GM12873 (cell line): Measurements from ENCODE around the gene C4orf33.

ENCODE experiments used
- TF ChIP-seq, protein P1 (sequence below): IDR thresholded peaks from 2 replicates; pipeline ENCODE4 v1.5.1; 2012; ENCODE audit warnings: low read depth, mild to moderate bottlenecking, moderate library complexity, low read length, control low read depth; ENCODE audit not compliant: insufficient read depth; ENCODE audit errors: missing control alignments

The C4orf33 gene

DNA sequence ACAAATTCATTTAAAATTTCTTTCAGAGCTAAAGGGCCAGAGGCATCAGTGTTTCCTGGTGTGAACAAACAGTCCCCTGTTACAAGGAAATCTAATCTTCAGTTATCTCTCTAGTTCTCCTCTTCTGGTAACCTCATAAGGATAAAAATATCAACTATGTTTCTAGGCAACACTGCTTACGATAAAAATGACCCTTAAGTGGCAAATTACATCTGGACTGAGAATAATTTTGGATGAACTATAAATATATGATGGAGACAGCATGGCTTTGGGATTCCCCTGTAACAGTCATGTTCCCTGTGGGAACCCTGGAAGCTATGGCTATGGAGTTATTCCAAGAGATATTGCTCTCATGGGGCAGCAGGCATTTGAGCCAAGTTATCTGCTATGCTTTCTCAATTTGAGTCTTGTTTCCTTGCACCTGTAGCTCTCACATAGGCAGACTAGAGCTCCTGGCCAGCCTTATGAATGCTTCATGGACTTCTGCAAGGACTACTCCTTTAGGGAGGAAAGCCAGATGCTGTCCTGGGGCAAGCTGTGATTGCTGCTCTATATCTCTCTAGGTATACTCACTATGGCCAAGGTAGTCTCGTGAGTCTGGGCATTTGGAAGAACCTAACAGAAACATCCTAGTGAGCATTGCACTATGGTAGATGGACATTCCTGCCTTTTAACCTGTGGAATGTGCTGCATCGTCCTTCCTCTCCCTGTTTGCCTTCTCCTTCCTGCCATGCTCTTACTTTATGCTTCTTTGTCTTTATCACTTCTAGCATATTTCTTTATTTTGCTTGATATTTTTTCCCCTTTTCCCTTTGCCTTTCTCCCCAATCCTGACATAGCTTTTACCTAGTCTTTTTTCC lies 14.2 kb downstream of the C4orf33 start:
- TF ChIP-seq, protein P1, sequence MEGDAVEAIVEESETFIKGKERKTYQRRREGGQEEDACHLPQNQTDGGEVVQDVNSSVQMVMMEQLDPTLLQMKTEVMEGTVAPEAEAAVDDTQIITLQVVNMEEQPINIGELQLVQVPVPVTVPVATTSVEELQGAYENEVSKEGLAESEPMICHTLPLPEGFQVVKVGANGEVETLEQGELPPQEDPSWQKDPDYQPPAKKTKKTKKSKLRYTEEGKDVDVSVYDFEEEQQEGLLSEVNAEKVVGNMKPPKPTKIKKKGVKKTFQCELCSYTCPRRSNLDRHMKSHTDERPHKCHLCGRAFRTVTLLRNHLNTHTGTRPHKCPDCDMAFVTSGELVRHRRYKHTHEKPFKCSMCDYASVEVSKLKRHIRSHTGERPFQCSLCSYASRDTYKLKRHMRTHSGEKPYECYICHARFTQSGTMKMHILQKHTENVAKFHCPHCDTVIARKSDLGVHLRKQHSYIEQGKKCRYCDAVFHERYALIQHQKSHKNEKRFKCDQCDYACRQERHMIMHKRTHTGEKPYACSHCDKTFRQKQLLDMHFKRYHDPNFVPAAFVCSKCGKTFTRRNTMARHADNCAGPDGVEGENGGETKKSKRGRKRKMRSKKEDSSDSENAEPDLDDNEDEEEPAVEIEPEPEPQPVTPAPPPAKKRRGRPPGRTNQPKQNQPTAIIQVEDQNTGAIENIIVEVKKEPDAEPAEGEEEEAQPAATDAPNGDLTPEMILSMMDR: no peak

DNA sequence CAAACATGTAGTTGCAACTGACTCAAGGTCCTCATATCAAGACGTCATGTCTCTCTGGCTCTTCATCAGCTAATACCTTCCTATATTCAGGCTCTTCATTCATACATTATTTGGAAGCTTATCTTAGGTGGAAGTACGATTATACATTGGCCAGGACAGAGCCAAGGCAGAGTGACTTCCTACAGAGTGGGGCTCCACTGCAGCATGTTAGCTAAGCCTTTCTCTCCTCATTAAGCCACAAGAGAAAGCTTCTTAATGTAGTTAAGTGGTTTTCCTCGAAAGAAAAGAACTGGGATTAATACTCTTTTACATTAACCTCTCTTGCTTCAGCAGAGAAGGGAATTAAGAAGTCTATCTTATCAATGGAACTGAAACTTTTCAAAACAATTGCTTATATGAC lies 15.0 kb downstream of the C4orf33 start:
- TF ChIP-seq, protein P1: no peak

DNA sequence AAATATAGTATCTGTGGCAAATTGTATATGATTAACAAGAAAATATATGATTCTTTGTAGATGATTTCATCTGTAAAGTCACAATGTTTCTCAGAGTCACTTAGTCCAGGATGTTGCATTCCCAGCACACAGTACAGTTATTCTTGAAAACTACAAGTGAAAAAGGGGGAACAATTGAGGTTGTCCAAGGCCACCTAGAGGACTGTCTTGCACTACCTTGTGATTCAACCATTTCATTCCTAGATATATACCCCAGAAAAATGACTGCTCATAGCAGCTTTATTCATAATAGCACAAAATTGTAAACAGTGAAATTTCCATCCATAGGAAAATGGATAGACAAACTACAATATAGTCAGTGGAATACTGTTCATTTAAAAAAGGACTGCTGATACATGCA lies 16.0 kb downstream of the C4orf33 start:
- TF ChIP-seq, protein P1: no peak

DNA sequence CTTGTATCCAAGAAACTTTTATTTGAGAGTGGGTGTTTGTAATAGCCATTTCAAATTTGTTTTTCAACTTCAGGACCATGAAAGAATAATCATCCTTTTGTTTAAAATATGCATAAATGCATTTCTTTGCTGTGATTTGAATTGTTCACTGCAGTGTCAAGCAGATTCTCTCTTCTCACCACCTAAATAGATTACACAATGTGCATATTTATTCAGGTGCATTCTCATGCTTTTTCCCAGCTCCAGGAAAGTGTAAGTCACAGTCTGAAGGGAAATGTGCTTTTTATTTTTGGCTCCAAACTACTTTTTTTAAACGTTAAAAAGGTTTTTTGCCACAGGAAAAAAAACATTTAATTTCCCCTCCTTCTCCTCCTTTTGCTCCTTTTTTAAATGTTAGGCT lies 17.5 kb downstream of the C4orf33 start:
- TF ChIP-seq, protein P1: no peak

DNA sequence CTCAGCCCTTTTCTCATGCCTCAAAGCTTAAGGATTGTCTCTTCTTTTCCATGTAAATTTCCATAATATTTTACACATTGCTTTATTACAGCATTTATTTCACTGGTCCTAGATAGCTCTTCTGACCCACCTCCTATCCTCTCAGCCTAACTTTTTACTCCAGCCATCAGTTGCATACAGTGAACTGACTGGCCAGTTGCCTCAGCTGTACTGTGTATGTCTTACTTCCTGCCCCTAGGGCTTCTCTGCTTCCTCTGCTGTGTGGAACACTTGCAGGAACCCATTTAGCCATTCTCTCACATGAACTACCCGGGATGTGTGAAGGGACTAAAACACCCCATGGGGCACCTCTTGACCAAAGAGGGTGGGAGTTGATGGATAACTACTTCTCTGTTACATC lies 18.0 kb downstream of the C4orf33 start:
- TF ChIP-seq, protein P1: no peak

DNA sequence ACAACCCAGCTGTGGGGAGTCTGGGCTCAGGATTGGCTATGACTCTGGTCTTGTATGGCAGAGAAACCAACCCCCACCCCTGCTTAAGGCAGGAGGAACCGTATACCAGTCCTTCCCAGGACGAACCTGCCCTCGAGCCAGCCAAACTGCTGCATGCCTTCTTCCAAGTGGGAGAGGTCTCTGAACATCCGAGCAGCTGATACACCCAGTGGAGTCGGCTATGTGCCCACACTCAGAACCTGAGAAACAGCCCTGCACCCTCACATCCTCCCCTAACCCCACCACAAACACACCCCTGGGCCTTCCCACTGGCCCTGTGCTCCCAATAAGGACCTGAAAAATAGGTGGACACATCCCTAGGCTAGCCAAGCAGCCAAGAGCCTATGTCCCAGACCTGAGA lies 21.8 kb downstream of the C4orf33 start:
- TF ChIP-seq, protein P1: no peak

DNA sequence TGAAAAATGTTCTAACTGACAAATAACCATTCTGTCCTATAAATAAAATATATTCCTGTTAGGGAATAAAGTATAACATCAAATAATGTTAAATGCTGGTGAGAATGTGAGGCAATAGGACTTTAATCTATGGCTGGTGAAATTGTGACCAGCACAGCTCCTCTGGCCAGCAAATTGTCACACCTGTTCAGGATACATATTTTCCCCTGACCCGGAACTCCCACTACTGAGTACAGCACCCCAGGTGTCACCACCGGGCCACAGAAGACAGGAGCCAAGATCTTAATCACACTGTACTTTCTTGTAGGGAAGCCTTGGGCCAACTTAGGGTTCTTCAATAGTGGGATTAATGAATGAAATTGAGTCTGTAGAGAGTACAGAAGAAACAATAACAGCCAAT lies 33.2 kb downstream of the C4orf33 start:
- TF ChIP-seq, protein P1: no peak
